Fibroblast of peridontal ligament (primary cell): ENCODE results near the gene DDI1.

Experiments used
- DNase-seq: peaks from one replicate; pipeline ENCODE4 v3.0.0-alpha.2; 2010; ENCODE audit errors: extremely low read depth

Gene DDI1

GRCh38 chr11:104078245-104078644 is 41.8 kb downstream of the DDI1 start:
- DNase-seq, result no peak

GRCh38 chr11:104078995-104079394 is 42.6 kb downstream of the DDI1 start:
- DNase-seq, result no peak

GRCh38 chr11:104086621-104087020 is 50.2 kb downstream of the DDI1 start:
- no peak for DNase-seq
